Stimulated activated naive B cell treated with anti-CD40 and anti-IgM and Interleukin-4, amounts not matched to agents 10 μg/mL and 1 μg/mL and 100 μg/mL, for 72 hours (primary cell): ENCODE results near the gene DLG1.
A peak's percentile ranks its signal among the peaks of the same experiment; 100 is the strongest.

ENCODE experiments used
- ATAC-seq, 2 donors: fragments of 150-1000 bp; cut with Tn5 transposase; replicated peaks; 2 replicates each; pipeline ENCODE4 v1.10.0; 2021; ENCODE audit warnings: moderate library complexity in 1 of 2
- DNase-seq: peaks from one replicate; pipeline ENCODE4 v3.0.0; 2021
- H3K27ac Mint-ChIP-seq: one replicate; pipeline ENCODE4 v1.8.0; 2022; ENCODE audit warnings: mild to moderate bottlenecking, mixed read lengths
- H3K27me3 Mint-ChIP-seq, 2 donors: one replicate each; pipeline ENCODE4 v1.8.0; 2022; ENCODE audit warnings: mixed read lengths in 2 of 2
- H3K36me3 Mint-ChIP-seq, 2 donors: one replicate each; pipeline ENCODE4 v1.8.0; 2022; ENCODE audit warnings: mixed read lengths in 2 of 2, mild to moderate bottlenecking in 1 of 2
- H3K4me1 Mint-ChIP-seq, 2 donors: one replicate each; pipeline ENCODE4 v1.8.0; 2022; ENCODE audit warnings: mixed read lengths in 2 of 2, mild to moderate bottlenecking in 1 of 2
- H3K4me3 Mint-ChIP-seq, 2 donors: one replicate each; pipeline ENCODE4 v1.8.0; 2022; ENCODE audit warnings: mild to moderate bottlenecking in 2 of 2, mixed read lengths in 2 of 2, moderate library complexity in 1 of 2
- H3K9me3 Mint-ChIP-seq, 2 donors: one replicate each; pipeline ENCODE4 v1.8.0; 2022; ENCODE audit warnings: mixed read lengths in 2 of 2, mild to moderate bottlenecking in 1 of 2

Gene DLG1

DNA sequence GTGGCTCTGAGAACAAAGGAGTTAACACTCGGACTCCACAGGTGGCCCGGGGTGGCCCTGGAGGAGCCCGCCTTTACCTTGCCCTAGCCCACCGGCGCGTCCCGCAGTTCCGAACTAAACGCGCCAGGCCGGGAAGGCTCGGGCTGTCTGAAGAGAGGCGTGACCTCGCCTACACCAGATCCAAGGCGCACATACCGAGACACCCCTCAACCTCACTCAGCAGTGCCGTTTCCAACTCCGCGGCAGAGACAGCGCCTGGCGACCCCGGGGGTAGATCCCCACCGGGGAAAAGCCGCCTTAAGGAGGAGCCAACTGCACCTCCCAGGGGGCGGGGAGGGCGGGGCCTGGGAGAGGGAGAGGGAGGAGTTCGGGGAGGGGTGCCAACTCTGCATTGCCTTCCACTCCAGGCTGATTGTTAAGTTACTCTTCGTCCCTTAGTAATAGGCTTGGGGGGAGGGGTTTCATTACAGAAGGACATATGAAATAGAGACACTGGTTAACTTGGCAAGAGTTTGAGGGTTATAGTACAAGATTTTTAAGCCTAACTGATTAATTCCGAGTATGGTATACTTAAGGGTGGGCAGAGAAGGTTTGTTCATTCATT is at the start of gene DLG1:
TSS of gene DLG1 (minus strand) at position 272 of the 604 bp plus-strand sequence. CDS start 1,408 bp downstream, outside the sequence.
- DNase-seq (peak; percentile 65), ATAC-seq (peak; percentile 79 to 81)
- Mint-ChIP-seq H3K4me3 (peak within 1 kb of the TSS; percentile 92 to 93), H3K36me3 (peaks cover 0 to 4% of the 10 kb centered on the region in 2 donors), H3K27me3 (peaks cover 14 to 27% of the 10 kb centered on the region in 2 donors), H3K27ac (peak within 1 kb of the TSS; percentile 94), H3K9me3 (no peaks in the 10 kb centered on the region), H3K4me1 (peaks cover 16 to 23% of the 10 kb centered on the region in 2 donors)

DNA sequence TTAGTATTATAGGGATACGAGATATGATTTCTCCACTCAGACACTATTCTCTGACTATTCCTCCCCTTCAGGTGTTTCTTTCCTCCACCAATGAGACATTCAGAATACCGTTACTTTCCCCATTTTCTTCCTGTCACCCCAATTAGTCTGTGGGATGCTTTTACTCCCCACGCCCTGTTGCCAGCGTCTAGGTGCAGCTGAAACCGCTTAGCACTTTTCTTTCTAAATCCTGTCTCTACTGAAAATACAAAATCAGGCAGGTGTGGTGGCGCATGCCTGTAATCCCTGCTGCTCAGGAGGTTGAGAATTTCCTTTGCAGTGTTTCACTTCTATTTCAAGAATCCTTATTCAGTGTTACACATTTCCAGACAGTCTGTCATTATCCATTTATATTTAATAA is 49.6 kb upstream of the DLG1 start:
- H3K4me3 Mint-ChIP-seq: no peak overlapping the region

DNA sequence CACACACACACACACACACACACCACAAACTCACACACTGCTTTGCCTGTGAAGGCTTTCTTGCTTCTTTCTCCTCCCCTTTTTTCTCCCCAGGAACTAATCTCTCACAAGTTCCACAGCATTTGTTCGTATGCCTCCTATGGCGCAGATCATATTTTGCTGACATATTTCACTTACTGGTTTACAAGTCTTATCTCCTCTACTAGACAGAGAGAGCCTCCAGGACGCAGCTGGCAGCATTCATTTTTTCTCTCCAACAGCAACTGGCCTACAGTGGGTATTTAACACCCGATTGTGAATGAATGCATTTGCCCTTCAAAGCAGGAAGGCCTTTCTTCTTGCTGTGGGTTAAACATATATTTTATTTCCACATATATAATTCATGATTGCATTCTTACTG is 47.0 kb upstream of the DLG1 start:
- no peak for DNase-seq
- Mint-ChIP-seq H3K27ac (no peak overlapping the region), H3K4me1 (no peaks in the 10 kb centered on the region), H3K4me3 (no peak overlapping the region), H3K36me3 (no peaks in the 10 kb centered on the region), H3K27me3 (peaks cover 0 to 5% of the 10 kb centered on the region in 2 donors), H3K9me3 (no peaks in the 10 kb centered on the region)
- no peak for ATAC-seq

More for the DNA sequence above, 49.6 kb upstream of the DLG1 start:
- Mint-ChIP-seq H3K4me1 (no peaks in the 10 kb centered on the region), H3K9me3 (no peaks in the 10 kb centered on the region), H3K27me3 (peaks cover 5 to 8% of the 10 kb centered on the region in 2 donors), H3K27ac (no peak overlapping the region), H3K36me3 (no peaks in the 10 kb centered on the region)
- DNase-seq (no peak), ATAC-seq (no peak)

DNA sequence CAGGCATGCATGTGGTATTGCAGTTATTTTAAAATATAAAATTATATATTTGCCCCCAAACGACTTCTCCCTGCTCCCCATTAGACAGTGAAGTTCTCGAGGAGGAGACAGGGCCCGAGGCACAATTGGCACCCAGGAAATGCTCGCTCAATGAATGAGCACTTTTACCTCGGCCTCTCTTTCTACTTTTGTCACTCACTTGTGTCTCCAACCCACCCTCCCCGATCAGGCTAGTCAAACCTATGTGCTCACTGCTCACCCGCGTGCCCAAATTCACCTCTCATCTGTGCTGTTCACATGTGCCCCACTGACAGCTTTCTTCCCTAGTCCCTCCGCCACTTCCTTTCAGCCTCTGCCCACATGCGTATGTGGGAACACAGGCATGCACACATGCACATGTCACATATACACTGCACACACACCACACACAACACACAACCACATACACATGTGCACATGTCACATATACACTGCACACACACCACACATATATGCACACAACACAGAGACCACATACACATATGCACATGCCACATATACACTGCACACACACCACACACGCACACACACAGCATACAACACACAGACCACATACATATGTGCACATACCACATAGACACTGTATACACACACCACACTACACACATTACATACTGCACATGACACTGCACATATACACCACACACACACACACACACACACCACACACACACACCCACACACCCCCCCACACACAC is 46.3 kb upstream of the DLG1 start:
- Mint-ChIP-seq H3K4me1 (no peaks in the 10 kb centered on the region), H3K36me3 (no peaks in the 10 kb centered on the region), H3K4me3 (no peak overlapping the region), H3K27me3 (peaks cover 0 to 5% of the 10 kb centered on the region in 2 donors), H3K27ac (no peak overlapping the region), H3K9me3 (no peaks in the 10 kb centered on the region)
- DNase-seq (no peak), ATAC-seq (no peak)

DNA sequence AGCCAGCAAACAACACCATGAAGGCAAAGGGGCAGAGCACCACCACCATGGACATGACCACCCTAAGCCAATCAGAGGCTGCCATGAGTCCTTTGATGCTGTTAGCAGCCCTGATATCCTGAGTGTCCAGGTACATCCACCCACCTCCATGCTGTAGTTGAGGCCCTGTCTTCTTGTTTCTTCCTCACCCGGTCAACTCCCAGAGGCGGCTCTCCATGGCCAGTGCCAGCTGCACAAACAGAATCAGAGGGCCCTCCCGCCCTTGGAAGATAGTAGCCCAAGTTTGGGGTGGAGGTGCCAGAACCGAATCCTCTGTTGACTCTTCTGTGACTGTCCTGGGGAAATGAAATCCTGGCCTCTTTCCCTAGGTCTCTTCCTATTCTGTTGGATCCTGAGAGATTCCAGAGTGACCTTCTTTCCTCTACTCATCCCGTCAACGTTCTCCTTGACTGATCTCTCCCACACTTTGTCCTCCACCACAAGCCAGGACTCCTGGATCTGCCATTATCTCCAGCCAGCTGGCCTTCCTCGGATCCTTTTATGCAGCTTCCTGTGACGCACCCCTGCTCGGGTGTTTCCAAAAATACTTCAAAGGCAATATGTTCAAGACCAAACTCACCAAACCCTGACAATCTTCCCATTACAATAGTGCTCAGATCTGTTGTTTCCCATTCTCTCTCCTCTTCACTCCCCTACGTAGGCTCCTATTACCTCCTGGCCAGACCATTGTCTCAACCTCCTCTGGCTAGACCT is 45.4 kb upstream of the DLG1 start:
- Mint-ChIP-seq H3K27me3 (peaks cover 0 to 2% of the 10 kb centered on the region in 2 donors), H3K4me1 (no peaks in the 10 kb centered on the region), H3K9me3 (no peaks in the 10 kb centered on the region), H3K36me3 (no peaks in the 10 kb centered on the region), H3K4me3 (no peak overlapping the region), H3K27ac (no peak overlapping the region)
- DNase-seq (no peak), ATAC-seq (no peak)

DNA sequence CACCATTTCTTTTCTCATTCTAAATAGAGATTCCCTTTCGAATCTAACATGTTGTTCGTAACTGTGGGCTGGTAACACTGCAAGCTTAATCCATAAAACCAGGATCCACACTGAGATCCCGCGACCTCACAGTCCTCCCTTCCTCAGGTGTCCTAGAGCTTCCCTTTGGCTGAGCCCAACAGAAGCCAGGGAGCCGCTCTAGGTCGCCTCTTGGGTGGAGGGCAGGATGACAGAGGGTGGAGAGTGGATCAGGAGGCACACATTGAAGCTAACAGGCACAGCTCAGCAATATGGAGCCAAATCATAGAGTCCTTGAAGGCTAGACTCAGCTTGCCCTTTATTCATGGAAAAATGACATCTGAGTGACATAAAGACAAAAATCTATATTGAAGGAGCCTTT is 44.7 kb upstream of the DLG1 start:
- no peaks in the 10 kb centered on the region for H3K9me3 Mint-ChIP-seq
- no peaks in the 10 kb centered on the region for H3K36me3 Mint-ChIP-seq
- DNase-seq (no peak), ATAC-seq (no peak)
- H3K27ac Mint-ChIP-seq: no peak overlapping the region
- H3K27me3 Mint-ChIP-seq: no peaks in the 10 kb centered on the region
- H3K4me3 Mint-ChIP-seq: no peak overlapping the region
- no peaks in the 10 kb centered on the region for H3K4me1 Mint-ChIP-seq

DNA sequence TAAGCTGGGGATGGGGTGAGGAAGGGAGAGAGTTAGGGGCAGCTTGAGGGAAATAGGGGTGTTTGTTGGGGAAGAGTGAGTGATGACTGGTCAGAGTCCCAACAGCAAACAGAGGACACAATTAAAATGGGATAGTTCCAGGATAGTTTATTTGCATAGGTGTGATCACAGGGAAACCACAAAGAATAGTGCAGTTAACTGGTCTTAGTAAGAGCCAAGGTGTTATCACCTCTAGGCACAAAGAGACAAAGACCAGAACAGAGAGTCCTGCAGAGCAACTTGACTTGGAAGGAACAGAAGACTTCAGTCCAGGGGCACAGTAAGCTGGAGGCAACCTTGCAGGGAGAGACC is 42.1 kb upstream of the DLG1 start:
- H3K27ac Mint-ChIP-seq: no peak overlapping the region
- H3K4me3 Mint-ChIP-seq: no peak overlapping the region
- no peaks in the 10 kb centered on the region for H3K36me3 Mint-ChIP-seq
- no peaks in the 10 kb centered on the region for H3K27me3 Mint-ChIP-seq
- H3K4me1 Mint-ChIP-seq: no peaks in the 10 kb centered on the region
- no peaks in the 10 kb centered on the region for H3K9me3 Mint-ChIP-seq
- no peak for DNase-seq
- no peak for ATAC-seq

DNA sequence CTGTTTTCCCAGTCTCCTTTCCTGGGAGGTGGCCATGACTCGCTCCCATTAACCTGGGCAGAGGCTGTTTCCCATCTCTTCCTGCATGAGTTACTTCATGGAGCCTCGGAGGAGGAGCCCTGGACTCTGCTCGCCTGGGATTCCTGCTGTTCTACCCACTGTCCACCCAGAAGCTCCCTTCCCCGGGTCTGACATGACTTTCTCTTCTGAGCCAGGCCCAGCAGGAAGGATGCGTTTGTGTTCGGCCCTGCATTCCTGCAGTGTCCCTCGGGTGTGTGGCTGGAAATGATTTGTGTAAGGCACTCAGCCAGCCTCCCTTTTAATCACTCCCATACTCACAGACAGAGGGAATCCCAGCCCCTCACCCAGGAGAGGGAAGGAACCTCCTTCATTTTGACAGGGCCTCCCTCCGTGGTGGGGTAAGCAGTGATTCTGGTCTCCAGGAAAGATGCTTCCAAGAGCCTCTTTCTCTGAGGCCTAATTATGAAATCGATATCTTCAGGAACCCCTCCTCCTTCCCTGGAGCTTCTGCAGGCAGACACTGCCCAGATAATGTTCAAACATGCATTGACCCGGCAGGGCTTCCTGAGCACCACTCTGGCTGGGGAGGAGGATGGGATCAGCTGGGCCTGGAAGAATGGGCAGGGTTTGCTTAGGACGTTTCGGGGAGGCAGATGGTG is 41.6 kb upstream of the DLG1 start:
- Mint-ChIP-seq H3K4me1 (no peaks in the 10 kb centered on the region), H3K9me3 (no peaks in the 10 kb centered on the region), H3K27me3 (no peaks in the 10 kb centered on the region), H3K4me3 (no peak overlapping the region), H3K36me3 (no peaks in the 10 kb centered on the region), H3K27ac (no peak overlapping the region)
- no peak for ATAC-seq
- no peak for DNase-seq

DNA sequence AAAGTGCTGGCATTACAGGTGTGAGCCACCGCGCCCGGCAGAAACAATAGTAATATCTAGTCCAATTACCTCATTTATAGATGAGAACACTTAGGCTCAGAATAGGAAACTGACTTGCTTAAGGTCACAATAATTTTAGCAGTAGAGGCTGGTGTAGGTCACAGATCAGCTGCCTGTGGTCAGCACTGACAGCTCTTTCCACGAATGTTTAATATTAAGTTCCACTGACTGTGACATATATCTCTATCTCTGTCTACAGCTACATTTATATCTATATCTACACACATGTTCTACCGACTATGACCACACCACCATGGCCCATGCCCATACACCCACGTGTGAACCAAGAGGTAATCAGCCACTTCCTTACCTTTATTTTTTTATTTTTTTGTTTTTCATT is 40.2 kb upstream of the DLG1 start:
- H3K27me3 Mint-ChIP-seq: no peaks in the 10 kb centered on the region
- no peaks in the 10 kb centered on the region for H3K4me1 Mint-ChIP-seq
- ATAC-seq: peak in 1 of 2 donors; percentile 36
- H3K4me3 Mint-ChIP-seq: no peak overlapping the region
- no peaks in the 10 kb centered on the region for H3K36me3 Mint-ChIP-seq
- H3K9me3 Mint-ChIP-seq: no peaks in the 10 kb centered on the region
- H3K27ac Mint-ChIP-seq: no peak overlapping the region
- DNase-seq: no peak

DNA sequence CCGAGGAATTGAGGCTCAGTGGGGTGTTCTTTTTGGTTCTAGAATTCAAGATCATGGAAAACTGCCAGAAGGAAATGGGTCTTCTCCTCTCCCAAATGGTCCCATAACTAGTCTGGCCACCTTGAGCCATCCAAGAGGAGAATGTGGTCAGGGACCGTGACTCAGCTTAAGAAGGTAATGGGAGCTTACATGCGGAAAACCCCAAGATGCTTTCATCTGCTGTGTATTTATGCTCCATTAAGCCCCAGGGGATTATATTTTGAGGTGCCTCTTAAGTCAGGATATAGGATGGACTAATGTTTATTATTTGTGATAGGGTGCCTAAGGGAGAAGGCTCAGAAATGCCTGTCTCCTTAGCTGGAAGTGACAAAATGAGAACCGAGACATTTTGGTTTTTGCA is 39.2 kb upstream of the DLG1 start:
- no peak for DNase-seq
- Mint-ChIP-seq H3K9me3 (no peaks in the 10 kb centered on the region), H3K4me1 (no peaks in the 10 kb centered on the region), H3K27ac (no peak overlapping the region), H3K27me3 (no peaks in the 10 kb centered on the region), H3K4me3 (no peak overlapping the region), H3K36me3 (no peaks in the 10 kb centered on the region)
- ATAC-seq: no peak

DNA sequence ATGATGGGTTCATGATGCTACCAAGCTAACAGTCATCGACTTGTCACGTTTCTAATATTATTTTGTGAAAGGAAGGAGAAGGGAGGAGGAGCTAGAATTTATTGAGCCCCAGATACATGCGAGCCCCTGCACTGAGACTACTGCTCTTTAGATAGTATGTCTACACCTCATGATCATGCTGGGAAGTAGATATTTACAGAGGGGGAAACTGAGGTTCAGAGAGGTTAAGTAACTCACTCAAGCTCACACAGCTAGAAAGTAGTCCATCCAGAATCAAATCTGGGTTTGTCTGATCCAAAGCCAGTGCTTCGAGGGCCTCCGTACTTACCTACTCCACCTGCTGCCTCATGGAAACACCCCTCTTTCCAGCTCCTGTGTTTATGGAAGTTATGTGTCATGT is 38.8 kb upstream of the DLG1 start:
- no peak for DNase-seq
- H3K27me3 Mint-ChIP-seq: peaks cover 3% of the 10 kb centered on the region in 2 donors
- H3K4me1 Mint-ChIP-seq: no peaks in the 10 kb centered on the region

DNA sequence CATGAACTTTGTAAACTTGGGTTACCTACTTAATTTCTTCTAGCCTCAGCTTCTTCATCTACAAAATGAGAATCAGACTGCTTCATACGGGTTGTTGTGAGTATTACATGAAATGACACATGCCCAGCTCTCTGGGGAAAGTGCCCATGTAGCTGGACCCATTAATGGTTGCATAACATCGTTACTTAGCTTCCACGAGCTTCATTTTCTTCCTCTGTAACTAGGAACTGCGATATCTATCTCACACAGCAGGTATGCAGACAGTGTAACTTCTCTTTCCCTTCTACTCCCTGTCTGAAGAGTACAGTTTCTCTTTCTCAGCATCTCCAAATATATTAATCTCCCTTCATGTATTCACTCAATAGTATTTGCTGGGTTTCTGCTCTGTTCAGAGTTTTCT is 37.9 kb upstream of the DLG1 start:
- Mint-ChIP-seq H3K36me3 (no peaks in the 10 kb centered on the region), H3K27me3 (peaks cover 9 to 12% of the 10 kb centered on the region in 2 donors), H3K4me1 (no peaks in the 10 kb centered on the region), H3K9me3 (no peaks in the 10 kb centered on the region), H3K27ac (no peak overlapping the region), H3K4me3 (no peak overlapping the region)
- no peak for DNase-seq
- ATAC-seq: no peak

More for the DNA sequence above, 38.8 kb upstream of the DLG1 start:
- H3K9me3 Mint-ChIP-seq: no peaks in the 10 kb centered on the region
- H3K4me3 Mint-ChIP-seq: no peak overlapping the region
- no peak overlapping the region for H3K27ac Mint-ChIP-seq
- ATAC-seq: no peak
- no peaks in the 10 kb centered on the region for H3K36me3 Mint-ChIP-seq

DNA sequence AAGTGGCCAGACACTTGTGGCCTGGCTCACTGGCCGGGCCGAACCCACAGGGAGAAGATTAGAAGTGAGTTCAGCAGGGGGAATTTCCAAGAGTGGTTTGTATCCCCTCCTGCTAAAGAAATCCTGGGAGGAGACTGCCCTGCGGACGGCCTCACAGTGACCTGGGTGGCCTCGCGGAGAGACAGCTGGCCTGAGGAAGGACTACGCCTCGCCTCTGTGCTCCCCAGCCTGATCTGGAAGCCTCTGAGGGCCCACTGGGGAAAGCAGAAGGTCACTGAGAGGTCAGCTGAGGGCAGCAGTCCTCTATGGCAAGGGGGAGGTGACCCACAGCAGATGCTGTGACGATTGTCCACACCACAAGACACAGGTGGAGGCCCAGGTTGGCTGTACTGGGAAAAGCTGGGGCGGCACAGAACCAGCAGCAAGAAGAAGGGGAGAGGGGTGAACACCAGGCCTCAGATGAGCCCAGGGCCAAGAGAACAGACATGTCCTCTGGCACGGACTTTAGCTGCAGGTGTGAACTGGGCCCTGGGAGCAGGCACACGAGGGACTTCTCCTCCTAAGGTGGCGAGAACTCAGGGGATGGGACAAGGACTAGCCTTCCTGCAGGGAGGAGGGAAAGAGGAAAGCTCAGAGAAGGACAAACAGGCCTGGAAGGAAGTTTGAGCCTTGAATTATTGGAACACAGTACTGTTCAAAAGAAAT is 37.2 kb upstream of the DLG1 start:
- DNase-seq: no peak
- H3K4me1 Mint-ChIP-seq: no peaks in the 10 kb centered on the region
- H3K27ac Mint-ChIP-seq: no peak overlapping the region
- no peaks in the 10 kb centered on the region for H3K9me3 Mint-ChIP-seq
- peaks cover 11 to 15% of the 10 kb centered on the region in 2 donors for H3K27me3 Mint-ChIP-seq
- no peak for ATAC-seq
- H3K36me3 Mint-ChIP-seq: no peaks in the 10 kb centered on the region
- H3K4me3 Mint-ChIP-seq: no peak overlapping the region
